GM19324 (cell line): ENCODE data around the gene F12.
"Not testable (repeated sequence)": the region's sequence is repeated elsewhere in the genome, so short reads cannot be mapped to it uniquely, and the experiment has no call there.

Source experiments
- ATAC-seq: cut with Tn5 transposase; IDR thresholded peaks from one replicate; pipeline ENCODE4 v1.9.1; 2021; ENCODE audit warnings: mild to moderate bottlenecking, moderate library complexity; ENCODE audit not compliant: unreplicated experiment, low FRiP score

Gene F12

GRCh38 chr5:177360740-177361139, 48.6 kb downstream of the F12 start:
- not testable (repeated sequence) for ATAC-seq

- no peak for ATAC-seq
Measured at GRCh38 chr5:177359860-177360259, 49.5 kb downstream of the F12 start.

- no peak for ATAC-seq
Measured at GRCh38 chr5:177359451-177359851, 49.9 kb downstream of the F12 start.

- ATAC-seq = no peak
Measured at GRCh38 chr5:177358370-177358819, 51.0 kb downstream of the F12 start.

GRCh38 chr5:177357459-177358351, 51.7 kb downstream of the F12 start, which contains the start of gene RGS14:
Gene RGS14, plus strand, starts transcription at chr5:177357924. Its CDS starts 101 bp downstream, at chr5:177358025.
- peak; percentile 85 for ATAC-seq

- no peak for ATAC-seq
Measured at GRCh38 chr5:177357146-177357458, 52.3 kb downstream of the F12 start.

- ATAC-seq = no peak
Measured at GRCh38 chr5:177356746-177357145, 52.6 kb downstream of the F12 start.

GRCh38 chr5:177355868-177356168, 53.5 kb downstream of the F12 start:
- ATAC-seq = no peak

- ATAC-seq = no peak
Measured at GRCh38 chr5:177355162-177355867, 54.0 kb downstream of the F12 start.

GRCh38 chr5:177354711-177355110, 54.7 kb downstream of the F12 start:
- ATAC-seq = no peak

- no peak for ATAC-seq
Measured at GRCh38 chr5:177354256-177354655, 55.1 kb downstream of the F12 start.

- no peak for ATAC-seq
Measured at GRCh38 chr5:177353093-177353492, 56.3 kb downstream of the F12 start.
